Natural killer cell (primary cell): Measurements from ENCODE around the gene PLCG2. TPM values are rescaled to one million over a fixed set of nuclear protein-coding genes. Genes with fewer than 3 reads are reported as not detected.

Experiments used
- ATAC-seq, 3 donors: fragments of 150-1000 bp in 2 of 3; fragments of 200-7000 bp in 1 of 3; cut with Tn5 transposase; 1 replicate in 1 of 3; 2 replicates in 2 of 3; pipeline ENCODE4 v1.10.0; 2021; ENCODE audit warnings: mild to moderate bottlenecking in 2 of 3, moderate library complexity in 2 of 3
- DNase-seq, 2 donors: peaks; one replicate each; pipeline versions ENCODE4 v3.0.0 to v3.0.0-alpha.2; 2013 to 2021; ENCODE audit warnings: mixed read lengths in 1 of 2
- H3K27ac ChIP-seq: one replicate; pipeline ENCODE4 v1.5.1; 2013; ENCODE audit warnings: mild to moderate bottlenecking, low read length
- H3K27me3 ChIP-seq: one replicate; pipeline ENCODE4 v1.6.1; 2013; ENCODE audit warnings: low read length; ENCODE audit not compliant: control insufficient read depth, insufficient read depth
- H3K36me3 ChIP-seq: one replicate; pipeline ENCODE4 v1.6.1; 2013; ENCODE audit warnings: low read length; ENCODE audit not compliant: control insufficient read depth, insufficient read depth
- H3K4me1 ChIP-seq: one replicate; pipeline ENCODE4 v1.6.1; 2013; ENCODE audit warnings: low read length; ENCODE audit not compliant: control insufficient read depth, insufficient read depth
- H3K4me3 ChIP-seq: one replicate; pipeline ENCODE4 v1.5.1; 2013; ENCODE audit warnings: low read length
- H3K9me3 ChIP-seq: one replicate; pipeline ENCODE4 v1.6.1; 2013; ENCODE audit warnings: low read length; ENCODE audit not compliant: control insufficient read depth, insufficient read depth
- H3K27ac Mint-ChIP-seq, 2 donors: one replicate each; pipeline ENCODE4 v1.8.0; 2022; ENCODE audit warnings: mild to moderate bottlenecking in 2 of 2, mixed read lengths in 2 of 2, moderate library complexity in 1 of 2
- H3K27me3 Mint-ChIP-seq, 2 donors: one replicate each; pipeline ENCODE4 v1.8.0; 2022; ENCODE audit warnings: low read depth in 2 of 2, mixed read lengths in 2 of 2
- H3K36me3 Mint-ChIP-seq: one replicate; pipeline ENCODE4 v1.8.0; 2022; ENCODE audit warnings: mixed read lengths
- H3K4me1 Mint-ChIP-seq, 2 donors: one replicate each; pipeline ENCODE4 v1.8.0; 2022; ENCODE audit warnings: mixed read lengths in 2 of 2
- H3K4me3 Mint-ChIP-seq: one replicate; pipeline ENCODE4 v1.8.0; 2022; ENCODE audit warnings: mild to moderate bottlenecking, moderate library complexity, mixed read lengths
- H3K9me3 Mint-ChIP-seq, 2 donors: one replicate each; pipeline ENCODE4 v1.8.0; 2022; ENCODE audit warnings: mixed read lengths in 2 of 2
- CTCF ChIP-seq: fragments of 200-600 bp; IDR thresholded peaks from one replicate; pipeline ENCODE4 v1.8.0; 2022; ENCODE audit warnings: antibody characterized with exemption
- WGBS: methylation state at CpG from one replicate; pipeline ENCODE4 v1.1.7; 2013; ENCODE audit warnings: missing lambda C conversion rate; ENCODE audit not compliant: insufficient coverage; 5-methylcytosine and 5-hydroxymethylcytosine counted together
- intact Hi-C: fragments of 100-400 bp; cut with micrococcal nuclease; formaldehyde crosslinking; loops from one replicate; pipeline ENCODE4 v1.14.2; 2022
- total RNA-seq, 4 donors: library from RNA; stranded (reverse); fragments of 120-200 nt in 1 of 4; gene quantifications; one replicate each; pipeline versions ENCODE4 v1.2.3 to v1.2.4, GENCODE V29; 2013 to 2022

The PLCG2 gene
- total RNA-seq, 3 donors from 2014 or later (not counting 1 experiment from before 2014, with no cell fraction given): 250 to 298 (median 285) TPM

- peak overlapping the region; percentile 98 to 99 for H3K27ac Mint-ChIP-seq
- no peak overlapping the region for H3K4me3 ChIP-seq
- no peaks in the 10 kb centered on the region for H3K36me3 ChIP-seq
- H3K36me3 Mint-ChIP-seq: no peaks in the 10 kb centered on the region
- no peaks in the 10 kb centered on the region for H3K9me3 ChIP-seq
- no peaks in the 10 kb centered on the region for H3K27me3 Mint-ChIP-seq
- peak overlapping the region; percentile 7 for H3K4me3 Mint-ChIP-seq
- no peaks in the 10 kb centered on the region for H3K27me3 ChIP-seq
- no peak for TF ChIP-seq CTCF
- ATAC-seq: no peak
- H3K9me3 Mint-ChIP-seq: no peaks in the 10 kb centered on the region
- peaks cover 80% of the 10 kb centered on the region for H3K4me1 ChIP-seq
- H3K4me1 Mint-ChIP-seq: peaks cover 88% of the 10 kb centered on the region in 2 donors
- peak overlapping the region; percentile 68 for H3K27ac ChIP-seq
- WGBS: 55% methylated on average over 2 of the region's 2 CpGs
- no peak for DNase-seq
- intact Hi-C loops: no loop called here
These were observed 34.6 kb downstream of the PLCG2 start for GRCh38 chr16:81813648-81814047.

GRCh38 chr16:81814751-81815428 is 35.8 kb downstream of the PLCG2 start:
- Mint-ChIP-seq H3K27ac (peak overlapping the region; percentile 98 to 99), H3K27me3 (no peaks in the 10 kb centered on the region), H3K36me3 (no peaks in the 10 kb centered on the region), H3K4me3 (peak overlapping the region; percentile 31), H3K4me1 (peaks cover 81 to 82% of the 10 kb centered on the region in 2 donors), H3K9me3 (no peaks in the 10 kb centered on the region)
- ATAC-seq (no peak), DNase-seq (no peak)
- peak overlapping the region; percentile 68 for H3K27ac ChIP-seq
- H3K9me3 ChIP-seq: no peaks in the 10 kb centered on the region
- H3K36me3 ChIP-seq: no peaks in the 10 kb centered on the region
- intact Hi-C loops: no loop called here
- no peak overlapping the region for H3K4me3 ChIP-seq
- TF ChIP-seq CTCF: no peak
- H3K4me1 ChIP-seq: peaks cover 80% of the 10 kb centered on the region
- 72% methylated on average over 5 of the region's 5 CpGs for WGBS
- no peaks in the 10 kb centered on the region for H3K27me3 ChIP-seq

- WGBS: 74% methylated on average over 5 of the region's 5 CpGs
- H3K4me1 Mint-ChIP-seq: peaks cover 79 to 81% of the 10 kb centered on the region in 2 donors
- no peaks in the 10 kb centered on the region for H3K9me3 Mint-ChIP-seq
- no peaks in the 10 kb centered on the region for H3K27me3 Mint-ChIP-seq
- Histone ChIP-seq H3K4me1 (peaks cover 80% of the 10 kb centered on the region), H3K27me3 (no peaks in the 10 kb centered on the region), H3K27ac (peak overlapping the region; percentile 68), H3K36me3 (no peaks in the 10 kb centered on the region), H3K4me3 (no peak overlapping the region), H3K9me3 (no peaks in the 10 kb centered on the region)
- DNase-seq (no peak), ATAC-seq (no peak)
- no peaks in the 10 kb centered on the region for H3K36me3 Mint-ChIP-seq
- no peak for TF ChIP-seq CTCF
- intact Hi-C loops: no loop called here
- H3K4me3 Mint-ChIP-seq: no peak overlapping the region
- peak overlapping the region; percentile 98 to 99 for H3K27ac Mint-ChIP-seq
These were observed 36.3 kb downstream of the PLCG2 start for GRCh38 chr16:81815429-81815766.

GRCh38 chr16:81816351-81816750 is 37.3 kb downstream of the PLCG2 start:
- no peaks in the 10 kb centered on the region for H3K9me3 Mint-ChIP-seq
- intact Hi-C loops: loop anchor here (2.0 kb wide), 1 partner anchor 46 kb away; no protein-coding TSS in a partner anchor
- Histone ChIP-seq H3K4me1 (peaks cover 82% of the 10 kb centered on the region), H3K9me3 (no peaks in the 10 kb centered on the region), H3K27me3 (no peaks in the 10 kb centered on the region), H3K4me3 (no peak overlapping the region), H3K36me3 (no peaks in the 10 kb centered on the region), H3K27ac (peak overlapping the region; percentile 99)
- no peak for TF ChIP-seq CTCF
- DNase-seq: no peak
- no peaks in the 10 kb centered on the region for H3K36me3 Mint-ChIP-seq
- WGBS: 72% methylated on average over 2 of the region's 2 CpGs
- H3K4me1 Mint-ChIP-seq: peaks cover 79 to 80% of the 10 kb centered on the region in 2 donors
- peak overlapping the region; percentile 82 for H3K4me3 Mint-ChIP-seq
- H3K27me3 Mint-ChIP-seq: no peaks in the 10 kb centered on the region
- no peak for ATAC-seq
- peak overlapping the region; percentile 98 to 99 for H3K27ac Mint-ChIP-seq
